ENCODE results near the gene KIAA0513. TPM values are rescaled to one million over a fixed set of nuclear protein-coding genes. Genes with fewer than 3 reads are reported as not detected.

The KIAA0513 gene
- total and polyA plus RNA-seq, 10 of the 15 experiments (the other 5 are each of a cell fraction or from before 2014, with no cell fraction given) = 0.14 to 5.8 (median 2.0) TPM

DNA sequence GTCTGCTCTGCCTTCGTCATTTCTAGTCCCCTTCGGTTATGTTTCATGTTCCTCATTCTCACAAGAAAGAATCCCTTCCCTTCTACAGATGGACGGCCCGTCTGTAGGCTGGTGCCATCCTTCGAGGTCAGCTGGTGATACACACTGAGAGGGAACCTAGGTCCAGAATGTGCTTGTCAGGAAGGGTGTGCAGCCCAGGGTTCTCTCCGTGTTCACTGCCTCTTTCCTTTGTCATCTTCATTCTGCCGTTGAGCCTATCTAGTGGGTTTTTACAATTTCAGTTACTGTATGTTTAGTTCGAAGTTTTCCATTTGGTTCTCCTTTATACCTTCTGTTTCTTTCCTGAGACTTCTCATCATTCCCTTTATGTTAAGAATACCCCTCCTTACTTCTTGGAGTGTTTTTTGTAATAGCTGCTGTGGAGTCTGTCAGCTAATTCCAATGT, 18.9 kb downstream of the KIAA0513 start (continued):
- TF ChIP-seq, protein P1, sequence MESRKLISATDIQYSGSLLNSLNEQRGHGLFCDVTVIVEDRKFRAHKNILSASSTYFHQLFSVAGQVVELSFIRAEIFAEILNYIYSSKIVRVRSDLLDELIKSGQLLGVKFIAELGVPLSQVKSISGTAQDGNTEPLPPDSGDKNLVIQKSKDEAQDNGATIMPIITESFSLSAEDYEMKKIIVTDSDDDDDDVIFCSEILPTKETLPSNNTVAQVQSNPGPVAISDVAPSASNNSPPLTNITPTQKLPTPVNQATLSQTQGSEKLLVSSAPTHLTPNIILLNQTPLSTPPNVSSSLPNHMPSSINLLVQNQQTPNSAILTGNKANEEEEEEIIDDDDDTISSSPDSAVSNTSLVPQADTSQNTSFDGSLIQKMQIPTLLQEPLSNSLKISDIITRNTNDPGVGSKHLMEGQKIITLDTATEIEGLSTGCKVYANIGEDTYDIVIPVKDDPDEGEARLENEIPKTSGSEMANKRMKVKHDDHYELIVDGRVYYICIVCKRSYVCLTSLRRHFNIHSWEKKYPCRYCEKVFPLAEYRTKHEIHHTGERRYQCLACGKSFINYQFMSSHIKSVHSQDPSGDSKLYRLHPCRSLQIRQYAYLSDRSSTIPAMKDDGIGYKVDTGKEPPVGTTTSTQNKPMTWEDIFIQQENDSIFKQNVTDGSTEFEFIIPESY (IDR thresholded peaks at IDR 0.05) = no peak
- TF ChIP-seq ATF7 (IDR thresholded peaks at IDR 0.05; ENCODE audit: low read depth) (no peak), EZH2 (IDR thresholded peaks at IDR 0.05; ENCODE audit: borderline replicate concordance, control insufficient read depth, low read depth, low read length) (no peak), MTA2 (IDR thresholded peaks at IDR 0.05; ENCODE audit: low read depth) (no peak), SMARCA5 (IDR thresholded peaks at IDR 0.05) (no peak), BCL11A (IDR thresholded peaks at IDR 0.05; ENCODE audit: low read depth, low read length) (no peak)
- TF ChIP-seq, protein P2, sequence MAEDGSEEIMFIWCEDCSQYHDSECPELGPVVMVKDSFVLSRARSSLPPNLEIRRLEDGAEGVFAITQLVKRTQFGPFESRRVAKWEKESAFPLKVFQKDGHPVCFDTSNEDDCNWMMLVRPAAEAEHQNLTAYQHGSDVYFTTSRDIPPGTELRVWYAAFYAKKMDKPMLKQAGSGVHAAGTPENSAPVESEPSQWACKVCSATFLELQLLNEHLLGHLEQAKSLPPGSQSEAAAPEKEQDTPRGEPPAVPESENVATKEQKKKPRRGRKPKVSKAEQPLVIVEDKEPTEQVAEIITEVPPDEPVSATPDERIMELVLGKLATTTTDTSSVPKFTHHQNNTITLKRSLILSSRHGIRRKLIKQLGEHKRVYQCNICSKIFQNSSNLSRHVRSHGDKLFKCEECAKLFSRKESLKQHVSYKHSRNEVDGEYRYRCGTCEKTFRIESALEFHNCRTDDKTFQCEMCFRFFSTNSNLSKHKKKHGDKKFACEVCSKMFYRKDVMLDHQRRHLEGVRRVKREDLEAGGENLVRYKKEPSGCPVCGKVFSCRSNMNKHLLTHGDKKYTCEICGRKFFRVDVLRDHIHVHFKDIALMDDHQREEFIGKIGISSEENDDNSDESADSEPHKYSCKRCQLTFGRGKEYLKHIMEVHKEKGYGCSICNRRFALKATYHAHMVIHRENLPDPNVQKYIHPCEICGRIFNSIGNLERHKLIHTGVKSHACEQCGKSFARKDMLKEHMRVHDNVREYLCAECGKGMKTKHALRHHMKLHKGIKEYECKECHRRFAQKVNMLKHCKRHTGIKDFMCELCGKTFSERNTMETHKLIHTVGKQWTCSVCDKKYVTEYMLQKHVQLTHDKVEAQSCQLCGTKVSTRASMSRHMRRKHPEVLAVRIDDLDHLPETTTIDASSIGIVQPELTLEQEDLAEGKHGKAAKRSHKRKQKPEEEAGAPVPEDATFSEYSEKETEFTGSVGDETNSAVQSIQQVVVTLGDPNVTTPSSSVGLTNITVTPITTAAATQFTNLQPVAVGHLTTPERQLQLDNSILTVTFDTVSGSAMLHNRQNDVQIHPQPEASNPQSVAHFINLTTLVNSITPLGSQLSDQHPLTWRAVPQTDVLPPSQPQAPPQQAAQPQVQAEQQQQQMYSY (CRISPR knock-in tag; IDR thresholded peaks at IDR 0.05) = no peak
- TF ChIP-seq, protein P3, sequence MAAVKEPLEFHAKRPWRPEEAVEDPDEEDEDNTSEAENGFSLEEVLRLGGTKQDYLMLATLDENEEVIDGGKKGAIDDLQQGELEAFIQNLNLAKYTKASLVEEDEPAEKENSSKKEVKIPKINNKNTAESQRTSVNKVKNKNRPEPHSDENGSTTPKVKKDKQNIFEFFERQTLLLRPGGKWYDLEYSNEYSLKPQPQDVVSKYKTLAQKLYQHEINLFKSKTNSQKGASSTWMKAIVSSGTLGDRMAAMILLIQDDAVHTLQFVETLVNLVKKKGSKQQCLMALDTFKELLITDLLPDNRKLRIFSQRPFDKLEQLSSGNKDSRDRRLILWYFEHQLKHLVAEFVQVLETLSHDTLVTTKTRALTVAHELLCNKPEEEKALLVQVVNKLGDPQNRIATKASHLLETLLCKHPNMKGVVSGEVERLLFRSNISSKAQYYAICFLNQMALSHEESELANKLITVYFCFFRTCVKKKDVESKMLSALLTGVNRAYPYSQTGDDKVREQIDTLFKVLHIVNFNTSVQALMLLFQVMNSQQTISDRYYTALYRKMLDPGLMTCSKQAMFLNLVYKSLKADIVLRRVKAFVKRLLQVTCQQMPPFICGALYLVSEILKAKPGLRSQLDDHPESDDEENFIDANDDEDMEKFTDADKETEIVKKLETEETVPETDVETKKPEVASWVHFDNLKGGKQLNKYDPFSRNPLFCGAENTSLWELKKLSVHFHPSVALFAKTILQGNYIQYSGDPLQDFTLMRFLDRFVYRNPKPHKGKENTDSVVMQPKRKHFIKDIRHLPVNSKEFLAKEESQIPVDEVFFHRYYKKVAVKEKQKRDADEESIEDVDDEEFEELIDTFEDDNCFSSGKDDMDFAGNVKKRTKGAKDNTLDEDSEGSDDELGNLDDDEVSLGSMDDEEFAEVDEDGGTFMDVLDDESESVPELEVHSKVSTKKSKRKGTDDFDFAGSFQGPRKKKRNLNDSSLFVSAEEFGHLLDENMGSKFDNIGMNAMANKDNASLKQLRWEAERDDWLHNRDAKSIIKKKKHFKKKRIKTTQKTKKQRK (IDR thresholded peaks at IDR 0.05; ENCODE audit: low read depth, low read length) = no peak

All from GM12878 (cell line).